HG03439 (cell line): Measurements from ENCODE around the gene KCNQ1OT1.

Source experiments
- ATAC-seq: cut with Tn5 transposase; IDR thresholded peaks from one replicate; pipeline ENCODE4 v1.9.1; 2021; ENCODE audit warnings: mild to moderate bottlenecking, moderate library complexity; ENCODE audit not compliant: unreplicated experiment

The KCNQ1OT1 gene

DNA sequence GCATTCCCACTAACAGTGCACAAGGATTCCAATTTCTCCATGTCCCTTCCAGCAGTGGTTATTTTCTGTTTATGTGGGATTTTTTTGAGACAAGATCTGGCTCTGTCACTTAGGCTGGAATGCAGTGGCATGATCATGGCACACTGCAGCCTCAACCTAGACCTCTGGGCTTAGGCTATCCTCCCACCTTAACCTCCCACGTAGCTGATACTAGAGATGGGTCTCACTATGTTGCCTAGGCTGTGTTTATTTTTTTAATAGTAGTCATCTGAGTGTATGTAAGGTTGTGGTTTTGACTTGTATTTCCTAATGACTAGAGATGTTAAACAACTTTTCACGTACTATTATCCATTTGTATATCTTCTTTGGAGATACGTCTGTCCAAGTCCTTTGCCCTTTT, 74.6 kb downstream of the KCNQ1OT1 start:
- no peak for ATAC-seq

GRCh38 chr11:2621894-2622293, 77.9 kb downstream of the KCNQ1OT1 start:
- no peak for ATAC-seq

DNA sequence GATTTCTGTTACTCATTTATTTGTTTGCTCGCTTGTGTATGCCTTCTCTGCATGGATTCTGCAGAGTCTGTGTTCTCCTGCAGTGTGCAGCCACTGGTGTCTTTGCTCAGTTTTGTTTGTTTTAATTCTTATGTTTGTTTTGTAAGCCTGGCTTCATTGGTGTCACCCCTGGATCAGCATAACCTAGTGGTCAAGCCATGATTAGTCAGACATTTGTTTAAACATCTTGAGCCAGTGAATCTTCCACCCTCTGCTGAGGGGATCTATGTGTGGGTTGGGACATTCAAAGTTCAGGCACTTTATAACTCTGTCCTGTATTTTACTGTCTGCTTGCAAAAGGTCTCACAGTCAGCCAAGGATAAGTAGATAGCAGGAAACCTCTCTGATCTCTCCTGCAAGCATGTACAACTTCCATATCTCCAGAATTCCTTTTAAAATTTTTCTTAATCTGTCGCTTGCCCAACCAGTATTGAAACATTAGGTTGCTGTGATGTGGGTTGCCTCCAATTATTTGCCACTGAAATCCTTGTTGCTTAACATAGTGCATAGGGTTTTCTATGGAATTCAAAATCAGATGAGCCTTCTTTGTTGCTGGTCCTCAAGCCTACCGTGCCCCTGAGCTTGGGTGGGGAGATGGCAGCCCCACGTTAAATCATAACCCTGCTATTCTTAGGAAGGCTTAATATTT, 86.8 kb downstream of the KCNQ1OT1 start:
- no peak for ATAC-seq

DNA sequence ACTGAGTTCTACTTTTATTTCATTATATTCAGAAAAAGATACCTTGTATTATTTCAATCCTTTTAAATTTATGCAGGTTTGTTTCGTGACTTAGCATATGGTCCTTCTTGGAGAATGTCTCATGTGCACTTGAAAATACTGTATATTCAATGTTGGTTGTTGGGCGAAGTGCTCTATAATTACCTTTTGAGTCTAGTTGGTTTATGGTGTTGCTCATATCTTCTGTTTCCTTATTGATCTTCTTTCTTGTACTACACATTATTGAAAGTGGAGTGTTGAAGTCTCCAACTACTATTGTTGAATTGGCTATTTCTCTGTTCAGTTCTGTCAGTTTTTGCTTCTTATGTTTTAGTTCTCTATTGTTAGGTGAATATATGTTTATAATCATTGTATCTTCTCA, 90.4 kb downstream of the KCNQ1OT1 start:
- ATAC-seq = no peak

DNA sequence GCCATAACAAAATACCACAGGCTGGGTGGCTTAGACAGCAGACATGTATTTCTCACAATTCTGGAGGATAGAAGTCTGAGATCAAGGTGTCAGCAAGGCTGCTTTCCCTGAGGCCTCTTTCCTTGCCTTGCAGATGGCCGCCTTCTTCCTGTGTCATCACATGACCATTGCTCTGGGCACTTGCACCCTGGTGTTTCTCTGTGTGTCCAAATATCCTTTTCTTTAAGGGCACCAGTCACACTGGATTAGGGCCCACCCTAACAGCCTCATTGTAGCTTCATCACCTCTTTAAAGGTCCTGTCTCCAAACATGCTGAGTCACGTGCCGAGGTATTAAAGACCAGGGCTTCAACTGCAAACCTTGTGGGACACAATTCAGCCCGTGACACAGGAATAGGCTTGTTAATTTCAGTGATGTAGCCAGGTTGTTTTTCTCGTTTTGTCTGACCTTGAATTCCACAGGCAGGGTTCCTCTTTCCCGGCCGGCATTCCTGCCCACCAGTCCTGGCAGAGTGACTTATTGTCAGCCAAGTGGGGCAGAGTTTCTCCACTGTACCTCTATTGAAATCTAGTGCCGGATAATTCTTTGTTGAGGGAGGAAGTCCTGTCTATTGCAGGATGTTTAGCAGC, 100.1 kb downstream of the KCNQ1OT1 start:
- no peak for ATAC-seq

DNA sequence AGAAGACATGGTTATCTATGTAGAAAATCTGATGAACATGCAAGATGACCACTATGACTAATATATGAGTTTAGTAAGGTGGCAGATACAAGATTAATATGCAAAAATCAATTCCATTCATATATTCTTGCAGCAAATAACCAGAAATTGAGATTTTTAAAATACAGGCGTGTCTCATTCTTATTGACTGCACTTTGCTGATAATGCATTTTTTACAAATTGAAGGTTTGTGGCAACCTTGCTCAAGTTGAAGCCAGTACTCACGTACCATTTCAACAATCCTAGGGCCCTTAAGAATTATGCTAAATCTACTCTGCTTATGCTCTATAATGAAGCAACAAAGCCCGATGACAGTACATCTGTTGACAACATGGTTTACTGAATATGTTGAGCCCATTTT, 104.6 kb downstream of the KCNQ1OT1 start:
- no peak for ATAC-seq

DNA sequence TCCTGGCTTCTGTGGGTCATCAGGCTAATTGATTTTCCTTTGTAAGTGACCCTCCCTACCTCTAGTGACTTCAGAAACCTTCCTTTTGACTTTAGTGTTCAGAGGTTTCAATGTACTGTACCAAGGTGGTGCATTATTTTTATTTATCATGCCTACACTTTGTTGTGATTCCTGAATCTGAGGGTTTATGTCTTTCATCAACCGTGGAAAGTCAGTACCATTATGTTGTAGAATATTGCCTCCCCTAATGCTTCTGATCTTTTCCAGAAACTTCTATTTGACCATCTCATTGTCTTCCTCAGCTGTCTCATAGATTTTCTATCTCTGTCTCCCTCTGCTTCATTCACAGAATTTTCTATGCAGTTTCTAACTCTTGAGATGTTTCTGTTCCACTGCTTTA, 105.5 kb downstream of the KCNQ1OT1 start:
- ATAC-seq = no peak

- no peak for ATAC-seq
Observed at GRCh38 chr11:2593393-2593950, 106.3 kb downstream of the KCNQ1OT1 start.

- ATAC-seq = no peak
Observed at GRCh38 chr11:2592559-2593392, 107.0 kb downstream of the KCNQ1OT1 start.

DNA sequence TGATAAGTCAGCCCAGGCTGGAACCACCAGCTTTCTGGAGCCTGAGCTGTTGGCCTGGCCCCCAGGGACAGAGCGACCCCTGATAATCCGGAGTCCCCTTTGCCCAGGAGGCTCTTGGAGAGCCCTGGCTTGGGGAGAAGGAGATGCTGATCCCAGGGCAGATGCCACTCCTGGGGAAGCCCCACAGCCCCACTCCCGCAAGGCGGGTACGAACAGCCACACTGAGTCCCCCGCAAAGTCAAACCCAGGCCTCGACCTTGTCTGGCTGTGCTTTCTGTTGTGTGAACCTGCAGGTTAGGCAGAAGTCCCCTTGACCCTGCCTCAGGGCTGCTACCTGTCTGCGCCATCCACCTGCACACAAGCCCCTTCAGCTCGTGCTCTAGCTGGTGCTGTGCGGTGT, 108.0 kb downstream of the KCNQ1OT1 start:
- no peak for ATAC-seq

DNA sequence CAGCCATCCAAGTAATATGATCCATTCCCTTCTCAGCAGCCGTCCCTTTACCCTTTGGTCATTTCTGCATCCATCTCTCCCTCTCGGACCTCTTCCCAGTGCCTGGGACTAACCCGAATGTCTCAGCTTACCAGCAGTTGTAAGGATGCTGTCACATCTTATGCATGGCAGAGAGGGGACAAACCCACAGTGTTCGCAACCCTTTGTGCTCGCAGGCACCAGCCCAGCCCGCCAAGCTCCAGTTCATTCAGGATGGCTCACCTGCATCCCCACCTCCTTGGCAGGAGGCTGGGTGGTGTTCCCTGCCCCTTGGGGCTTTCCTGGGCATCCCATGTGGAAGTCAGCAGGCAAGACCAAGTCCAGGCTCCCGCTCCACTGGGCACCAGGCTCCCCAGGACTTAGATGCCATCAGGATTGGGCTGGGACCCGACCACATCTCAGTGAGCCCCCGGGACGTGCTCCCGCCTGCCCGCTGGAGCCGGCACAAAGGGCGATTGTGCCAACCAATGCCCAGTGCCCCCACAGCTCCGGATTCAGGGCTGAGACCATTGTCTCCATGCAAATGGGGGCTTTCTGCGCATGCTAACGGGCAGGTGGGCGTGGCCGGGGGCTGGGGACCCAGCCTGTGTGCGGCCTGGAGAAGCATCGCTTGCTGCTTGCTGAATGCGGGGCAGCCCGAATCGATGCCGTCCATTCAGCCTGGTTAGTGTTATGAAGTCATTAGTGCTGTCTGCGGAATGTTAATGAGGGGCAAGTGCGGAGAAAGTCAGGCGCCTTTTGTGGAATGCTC, 108.6 kb downstream of the KCNQ1OT1 start:
- no peak for ATAC-seq

GRCh38 chr11:2590131-2590964, 109.4 kb downstream of the KCNQ1OT1 start:
- no peak for ATAC-seq

GRCh38 chr11:2589538-2589934, 110.3 kb downstream of the KCNQ1OT1 start:
- no peak for ATAC-seq

- no peak for ATAC-seq
Observed at GRCh38 chr11:2588809-2589537, 110.8 kb downstream of the KCNQ1OT1 start.

- ATAC-seq = no peak
Observed at GRCh38 chr11:2587976-2588748, 111.6 kb downstream of the KCNQ1OT1 start.

- no peak for ATAC-seq
Observed at GRCh38 chr11:2587132-2587930, 112.5 kb downstream of the KCNQ1OT1 start.

DNA sequence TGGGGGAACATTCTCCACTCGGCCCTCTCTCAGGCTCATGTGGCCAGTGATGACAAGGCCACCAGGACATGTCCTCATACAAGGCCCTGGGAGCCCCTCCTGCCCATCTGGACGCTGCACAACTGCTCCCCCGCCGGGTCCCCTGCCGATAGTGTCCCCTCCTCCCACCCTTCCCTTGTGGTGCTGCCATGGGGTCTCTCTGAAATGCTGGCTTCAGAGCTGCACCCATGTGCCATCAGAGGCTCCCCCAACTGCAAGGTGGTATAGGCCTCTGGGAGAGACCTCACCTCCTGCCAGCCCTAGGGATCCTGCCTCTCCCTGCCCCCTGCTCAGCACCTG, 113.0 kb downstream of the KCNQ1OT1 start:
- ATAC-seq = no peak
